Astrocyte (in vitro differentiated cells and primary cell): ENCODE measurements around the gene SMIM44. TPM values are rescaled to one million over a fixed set of nuclear protein-coding genes. Genes with fewer than 3 reads are reported as not detected.

Experiments
- DNase-seq: peaks from one replicate; pipeline ENCODE4 v3.0.0-alpha.2; 2010; ENCODE audit warnings: low read depth
- FAIRE-seq: peaks from 2 replicates; lab custom pipeline; 2011; peaks lifted over from hg19 to GRCh38; lab: Jason Lieb, UNC
- H2AFZ ChIP-seq: 2 replicates; pipeline ENCODE4 v1.6.0; 2012; ENCODE audit warnings: low read depth, low read length, inconsistent platforms
- H3K27ac ChIP-seq: 2 replicates; pipeline ENCODE4 v1.5.1; 2011; ENCODE audit warnings: low read depth, low read length, inconsistent platforms
- H3K27me3 ChIP-seq: 2 replicates; pipeline ENCODE4 v1.6.0; 2011; ENCODE audit warnings: low read length, inconsistent platforms; ENCODE audit not compliant: insufficient read depth
- H3K36me3 ChIP-seq: 2 replicates; pipeline ENCODE4 v1.5.1; 2011; ENCODE audit warnings: low read length, inconsistent platforms; ENCODE audit not compliant: insufficient read depth
- H3K4me1 ChIP-seq: 2 replicates; pipeline ENCODE4 v1.5.1; 2011; ENCODE audit warnings: low read length, inconsistent platforms; ENCODE audit not compliant: insufficient read depth
- H3K4me2 ChIP-seq: 2 replicates; pipeline ENCODE4 v1.6.0; 2012; ENCODE audit warnings: low read length, inconsistent platforms
- H3K4me3 ChIP-seq: 2 replicates; pipeline ENCODE4 v1.5.1; 2011; ENCODE audit warnings: low read depth, mild to moderate bottlenecking, low read length, inconsistent platforms; ENCODE audit not compliant: insufficient read depth
- H3K79me2 ChIP-seq: 2 replicates; pipeline ENCODE4 v1.6.0; 2012; ENCODE audit warnings: mild to moderate bottlenecking, low read length, inconsistent platforms; ENCODE audit not compliant: insufficient read depth
- H3K9ac ChIP-seq: 2 replicates; pipeline ENCODE4 v1.6.0; 2012; ENCODE audit warnings: mild to moderate bottlenecking, low read length, inconsistent platforms
- H3K9me3 ChIP-seq: 2 replicates; pipeline ENCODE4 v1.5.1; 2012; ENCODE audit warnings: low read depth, mild to moderate bottlenecking, low read length, inconsistent platforms; ENCODE audit not compliant: insufficient read depth
- H4K20me1 ChIP-seq: 2 replicates; pipeline ENCODE4 v1.6.0; 2012; ENCODE audit warnings: low read length, inconsistent platforms; ENCODE audit not compliant: insufficient read depth
- H3K27ac Mint-ChIP-seq: one replicate; pipeline ENCODE4 v1.8.0; 2021; ENCODE audit warnings: mild to moderate bottlenecking, mixed read lengths; ENCODE audit not compliant: unreplicated experiment
- H3K27me3 Mint-ChIP-seq: one replicate; pipeline ENCODE4 v1.8.0; 2021; ENCODE audit warnings: low read depth, mixed read lengths; ENCODE audit not compliant: unreplicated experiment
- H3K36me3 Mint-ChIP-seq: one replicate; pipeline ENCODE4 v1.8.0; 2021; ENCODE audit warnings: low read depth, mixed read lengths; ENCODE audit not compliant: unreplicated experiment
- H3K4me1 Mint-ChIP-seq: one replicate; pipeline ENCODE4 v1.8.0; 2021; ENCODE audit warnings: low read depth, mixed read lengths; ENCODE audit not compliant: unreplicated experiment
- H3K4me3 Mint-ChIP-seq: one replicate; pipeline ENCODE4 v1.8.0; 2021; ENCODE audit warnings: mild to moderate bottlenecking, moderate library complexity, mixed read lengths; ENCODE audit not compliant: unreplicated experiment
- H3K9me3 Mint-ChIP-seq: one replicate; pipeline ENCODE4 v1.8.0; 2021; ENCODE audit warnings: mild to moderate bottlenecking, mixed read lengths; ENCODE audit not compliant: unreplicated experiment
- CTCF ChIP-seq: IDR thresholded peaks from 2 replicates; pipeline ENCODE4 v1.5.1; 2011; ENCODE audit warnings: low read depth, mild to moderate bottlenecking, inconsistent platforms, low read length, moderate library complexity; ENCODE audit not compliant: insufficient read depth
- EZH2 ChIP-seq: IDR thresholded peaks from 2 replicates; pipeline ENCODE4 v1.6.1; 2012; ENCODE audit warnings: mild to moderate bottlenecking, low read length, inconsistent platforms; ENCODE audit not compliant: insufficient read depth
- total RNA-seq: library from RNA; stranded (reverse); gene quantifications from 2 replicates; pipeline ENCODE4 v1.2.1, GENCODE V29; 2021

Gene SMIM44
- total RNA-seq, 1 donor from 2014 or later = not detected

- H3K4me3 Mint-ChIP-seq = peak overlapping the region; percentile 94
- Histone ChIP-seq H3K27ac (peak overlapping the region; percentile 80), H3K4me1 (peaks cover 36% of the 10 kb centered on the region), H3K79me2 (peaks cover 55% of the 10 kb centered on the region), H2AFZ (peak overlapping the region; percentile 25), H3K9me3 (no peaks in the 10 kb centered on the region), H3K27me3 (no peaks in the 10 kb centered on the region), H4K20me1 (peaks cover 44% of the 10 kb centered on the region), H3K9ac (peak overlapping the region; percentile 89), H3K36me3 (no peaks in the 10 kb centered on the region), H3K4me2 (peak overlapping the region; percentile 100), H3K4me3 (peak overlapping the region; percentile 82)
- no peak for DNase-seq
- no peaks in the 10 kb centered on the region for H3K27me3 Mint-ChIP-seq
- H3K4me1 Mint-ChIP-seq = peaks cover 24% of the 10 kb centered on the region
- no peak for FAIRE-seq
- peak overlapping the region; percentile 93 for H3K27ac Mint-ChIP-seq
- H3K9me3 Mint-ChIP-seq = no peaks in the 10 kb centered on the region
- TF ChIP-seq EZH2 = no peak
- TF ChIP-seq CTCF = no peak
- H3K36me3 Mint-ChIP-seq = peaks cover 6% of the 10 kb centered on the region
Measured at GRCh38 chr19:3506384-3507340, 23.4 kb upstream of the SMIM44 start.

- H3K4me1 Mint-ChIP-seq = peaks cover 26% of the 10 kb centered on the region
- Histone ChIP-seq H4K20me1 (peaks cover 35% of the 10 kb centered on the region), H3K9ac (peak within 1 kb of the TSS; percentile 89), H3K27ac (peak within 1 kb of the TSS; percentile 89), H3K4me3 (peak within 1 kb of the TSS; percentile 85), H3K27me3 (no peaks in the 10 kb centered on the region), H3K36me3 (no peaks in the 10 kb centered on the region), H3K79me2 (peaks cover 46% of the 10 kb centered on the region), H2AFZ (peak within 1 kb of the TSS; percentile 100), H3K4me1 (peaks cover 36% of the 10 kb centered on the region), H3K9me3 (no peaks in the 10 kb centered on the region), H3K4me2 (peak within 1 kb of the TSS; percentile 100)
- H3K27me3 Mint-ChIP-seq = no peaks in the 10 kb centered on the region
- peaks cover 6% of the 10 kb centered on the region for H3K36me3 Mint-ChIP-seq
- TF ChIP-seq EZH2 (no peak), CTCF (no peak)
- H3K9me3 Mint-ChIP-seq = no peaks in the 10 kb centered on the region
- H3K27ac Mint-ChIP-seq = peak within 1 kb of the TSS; percentile 93
- FAIRE-seq = peak; percentile 26
- peak within 1 kb of the TSS; percentile 94 for H3K4me3 Mint-ChIP-seq
- peak; percentile 92 for DNase-seq
Measured at GRCh38 chr19:3505598-3506383, 22.6 kb upstream of the SMIM44 start, which contains the start of gene FZR1. Gene FZR1 (plus strand): TSS chr19:3506311. CDS start chr19:3522990, 16,679 bp downstream.
